ENCODE results near the gene C11orf71.

Gene C11orf71

GRCh38 chr11:114358716-114359115 is 41.6 kb downstream of the C11orf71 start:
- DNase-seq: no peak

DNA sequence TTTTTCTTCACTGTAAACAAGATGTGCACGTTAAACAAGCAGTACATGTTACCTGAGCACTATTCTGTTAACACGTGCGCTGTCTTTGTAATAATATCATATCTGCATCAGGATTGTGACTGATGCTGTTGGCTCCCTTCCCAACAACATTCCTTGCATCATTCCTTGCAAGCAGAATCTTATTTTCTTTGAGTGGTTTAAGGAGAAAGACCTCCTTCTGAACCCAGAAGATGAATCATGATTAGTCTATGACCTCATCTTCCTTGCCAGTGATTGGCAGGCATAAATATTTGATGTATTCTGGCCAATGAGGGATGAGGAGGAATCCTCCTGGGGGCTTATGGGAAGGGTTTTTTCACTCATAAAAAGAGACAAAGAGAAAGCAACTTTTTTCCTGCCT is 46.2 kb downstream of the C11orf71 start:
- no peak for DNase-seq

DNA sequence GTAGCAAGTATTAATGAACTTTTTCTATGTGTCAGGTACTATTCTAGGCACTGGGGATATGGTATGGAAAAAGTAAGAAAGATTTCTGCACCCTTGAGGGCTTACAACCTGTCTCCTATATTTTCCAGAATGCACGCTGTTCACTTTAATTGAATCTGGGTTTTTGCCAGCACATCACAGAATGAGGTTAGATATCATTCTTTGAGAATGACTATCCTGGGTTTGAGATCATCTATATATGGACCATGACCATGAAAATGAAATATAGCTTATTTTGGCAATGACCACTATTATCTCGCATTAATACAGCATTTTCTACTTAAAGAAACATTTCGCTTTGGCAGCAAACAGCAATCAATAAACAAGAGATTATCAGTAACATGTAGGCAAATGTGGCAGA is 46.9 kb downstream of the C11orf71 start:
- DNase-seq: no peak

GRCh38 chr11:114350022-114350421 is 50.3 kb downstream of the C11orf71 start:
- DNase-seq: no peak
